Activated CD4-positive, alpha-beta T cell treated with anti-CD3 and anti-CD28 coated beads for 4 hours (primary cell): ENCODE data around the gene ARIH2.
"Not testable (repeated sequence)": the region's sequence is repeated elsewhere in the genome, so short reads cannot be mapped to it uniquely, and the experiment has no call there.

Source experiments
- DNase-seq, 2 donors: peaks; one replicate each; pipeline ENCODE4 v3.0.0-alpha.2; 2020

The ARIH2 gene

DNA sequence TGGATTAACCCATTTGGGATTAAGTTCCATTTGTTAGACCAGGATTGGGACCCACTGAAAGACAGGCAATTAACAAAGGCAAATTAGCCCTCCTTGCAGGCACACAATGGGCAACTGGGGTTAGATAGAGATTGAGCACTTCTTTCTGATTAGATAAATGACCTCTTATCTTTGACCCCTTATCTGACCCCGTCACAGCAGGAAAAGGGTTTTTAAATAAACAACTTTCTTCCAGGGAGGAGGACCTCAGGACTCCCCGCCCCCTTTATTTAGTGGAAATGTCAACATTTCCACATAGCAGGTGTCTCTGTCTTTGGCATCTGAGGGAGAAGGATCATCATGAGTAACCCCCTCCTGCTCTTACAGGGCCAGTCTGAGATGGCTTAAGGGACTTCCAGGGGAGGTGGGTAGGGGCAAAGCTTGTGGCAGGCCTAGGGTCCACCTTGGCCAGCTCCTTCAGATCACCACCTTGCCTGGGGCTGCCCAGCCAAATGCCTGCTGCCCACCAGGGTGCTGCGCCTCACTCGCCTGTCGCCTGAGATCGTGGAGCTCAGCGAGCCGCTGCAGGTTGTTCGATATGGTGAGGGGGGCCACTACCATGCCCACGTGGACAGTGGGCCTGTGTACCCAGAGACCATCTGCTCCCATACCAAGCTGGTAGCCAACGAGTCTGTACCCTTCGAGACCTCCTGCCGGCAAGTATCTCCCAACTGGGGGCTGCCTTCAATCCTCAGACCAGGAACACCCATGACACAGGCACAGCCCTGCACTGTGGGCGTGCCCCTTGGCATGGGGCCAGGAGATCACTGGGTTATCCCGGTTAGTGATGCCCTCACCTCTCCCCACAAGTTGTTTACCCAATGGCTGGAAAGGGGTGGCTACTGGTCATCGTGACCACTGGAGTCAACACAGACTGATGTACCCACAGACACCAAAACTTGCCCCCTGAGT is 86.0 kb downstream of the ARIH2 start:
- no peak for DNase-seq

DNA sequence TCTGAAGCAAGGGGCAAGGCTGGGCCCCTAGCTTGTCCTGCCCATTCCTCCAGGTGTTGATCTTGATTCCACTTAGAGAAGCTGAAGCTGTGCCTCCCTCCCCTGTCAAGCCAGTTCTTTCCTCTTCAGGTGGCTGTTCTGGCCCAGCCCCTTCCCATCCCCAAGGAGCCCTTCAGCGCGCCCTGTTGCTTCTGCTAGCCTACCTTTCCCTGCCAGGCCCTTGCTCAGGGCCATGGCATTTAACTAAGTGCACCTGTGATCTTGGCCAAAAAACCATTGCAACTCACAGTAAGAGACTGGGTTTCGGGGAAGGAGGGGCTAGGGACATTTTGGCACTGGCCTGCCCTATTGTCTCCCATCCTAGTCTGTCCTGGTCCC is 86.7 kb downstream of the ARIH2 start:
- DNase-seq: no peak

- no peak for DNase-seq
These were observed 87.4 kb downstream of the ARIH2 start for GRCh38 chr3:49005998-49006397.

DNA sequence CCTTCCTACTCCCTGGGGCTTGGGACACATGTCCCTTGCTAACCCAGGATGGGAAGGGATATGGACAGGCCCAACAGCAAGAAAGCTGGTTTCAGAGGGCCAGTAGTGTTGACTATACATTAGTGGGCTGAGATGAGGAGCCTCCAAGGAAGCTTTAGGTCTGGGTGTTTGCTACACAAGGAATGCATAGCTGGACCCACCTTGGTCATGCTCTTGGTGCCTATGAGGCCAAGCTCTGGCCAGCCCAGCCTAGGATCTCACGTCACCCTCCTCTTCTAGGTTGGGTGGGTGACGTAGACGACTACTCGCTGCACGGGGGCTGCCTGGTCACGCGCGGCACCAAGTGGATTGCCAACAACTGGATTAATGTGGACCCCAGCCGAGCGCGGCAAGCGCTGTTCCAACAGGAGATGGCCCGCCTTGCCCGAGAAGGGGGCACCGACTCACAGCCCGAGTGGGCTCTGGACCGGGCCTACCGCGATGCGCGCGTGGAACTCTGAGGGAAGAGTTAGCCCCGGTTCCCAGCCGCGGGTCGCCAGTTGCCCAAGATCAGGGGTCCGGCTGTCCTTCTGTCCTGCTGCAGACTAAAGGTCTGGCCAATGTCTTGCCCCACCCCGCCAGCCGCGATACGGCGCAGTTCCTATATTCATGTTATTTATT is 87.9 kb downstream of the ARIH2 start:
- no peak for DNase-seq

DNA sequence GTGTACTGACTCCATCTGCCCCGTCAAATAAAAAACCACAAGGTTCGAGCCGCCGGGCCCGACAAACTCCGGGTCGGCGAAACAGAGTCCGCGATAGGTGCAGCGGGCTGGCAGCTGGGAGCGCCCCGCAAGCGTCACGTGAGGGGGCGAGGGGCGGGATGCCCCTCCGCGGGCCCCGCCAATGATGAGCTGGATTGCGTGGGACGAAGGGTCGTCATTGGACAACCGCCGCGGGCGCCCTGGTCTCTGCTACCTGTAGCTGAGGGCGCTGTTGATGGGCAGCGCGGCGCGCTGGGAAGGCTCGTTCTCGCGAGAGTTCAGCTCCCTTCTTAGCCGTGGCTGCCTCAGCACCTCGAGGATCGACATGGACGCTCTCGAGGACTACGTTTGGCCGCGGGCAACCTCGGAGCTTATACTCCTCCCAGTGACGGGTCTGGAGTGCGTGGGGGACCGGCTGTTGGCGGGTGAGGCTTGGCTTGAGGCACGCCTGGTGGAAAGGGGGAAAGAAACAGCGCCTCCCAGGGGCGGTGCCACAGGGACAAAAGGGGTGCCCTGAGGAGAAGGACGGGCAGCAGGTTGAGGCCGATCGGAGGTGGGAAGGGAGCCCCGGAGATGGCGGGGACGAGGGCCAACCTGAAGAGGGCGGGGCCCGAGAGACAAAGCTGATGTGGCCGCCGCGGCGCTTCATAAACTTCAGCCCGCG is 88.6 kb downstream of the ARIH2 start, which contains the start of gene WDR6:
Gene WDR6, plus strand, starts transcription at position 324 of the 703 bp plus-strand sequence. Its CDS starts 41 bp downstream, at position 365.
- peak; percentile 96 to 97 for DNase-seq

DNA sequence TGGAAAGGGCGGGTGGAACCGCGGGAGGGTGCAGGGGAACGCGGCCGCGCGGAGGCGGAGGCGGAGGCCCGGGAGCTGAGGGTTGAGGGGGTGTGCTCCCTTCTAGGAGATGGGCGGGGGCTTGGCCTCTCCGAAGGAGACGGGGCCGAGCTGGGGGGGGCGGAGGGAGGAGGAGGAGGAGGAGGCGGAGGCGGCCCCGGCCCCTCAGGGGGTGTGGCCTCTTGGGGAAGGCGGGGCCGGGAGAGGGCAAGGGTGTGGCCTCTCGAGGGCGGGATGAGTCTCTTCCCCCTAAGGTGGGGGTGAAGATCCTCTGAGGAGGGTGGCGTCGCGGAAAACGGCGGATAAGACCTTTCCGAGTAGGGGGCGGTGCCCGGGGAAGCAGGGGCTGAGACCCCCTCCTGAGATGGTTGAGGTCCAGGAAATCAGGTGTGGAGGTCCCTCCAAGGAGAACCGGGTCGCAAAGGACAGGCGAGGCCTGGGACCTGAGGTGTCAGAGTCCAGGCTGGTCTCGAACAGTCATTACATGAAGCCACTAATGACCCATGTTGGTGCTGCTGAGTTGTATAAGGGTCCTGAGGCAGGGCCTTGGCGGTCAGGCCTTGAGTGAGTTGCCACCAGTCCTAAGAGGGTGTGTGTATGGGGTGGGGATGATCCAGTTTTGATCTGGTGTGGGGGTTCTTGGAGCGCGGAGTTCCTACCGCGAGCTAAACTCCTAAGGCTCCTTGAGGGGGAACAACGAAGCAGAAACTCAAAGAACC is 89.3 kb downstream of the ARIH2 start:
- peak; percentile 93 to 95 for DNase-seq

DNA sequence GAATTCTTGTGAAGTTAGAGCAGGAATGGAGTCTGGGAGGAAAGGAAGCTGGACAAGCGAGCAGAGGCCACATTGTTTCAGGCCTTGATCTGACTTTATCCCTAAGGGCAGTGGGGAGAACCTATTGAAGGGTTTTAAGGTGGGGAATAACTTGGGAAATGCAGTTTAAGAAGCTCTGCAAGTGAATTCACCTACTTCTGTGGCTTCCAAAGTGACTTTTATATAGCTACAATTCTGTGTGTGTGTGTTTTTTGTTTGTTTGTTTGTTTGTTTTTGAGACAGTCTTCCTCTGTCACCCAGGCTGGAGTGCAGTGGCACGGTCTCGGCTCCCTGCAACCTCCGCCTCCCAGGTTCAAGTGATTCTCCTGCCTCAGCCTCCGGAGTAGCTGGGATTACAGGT is 90.0 kb downstream of the ARIH2 start:
- DNase-seq: not testable (repeated sequence)

DNA sequence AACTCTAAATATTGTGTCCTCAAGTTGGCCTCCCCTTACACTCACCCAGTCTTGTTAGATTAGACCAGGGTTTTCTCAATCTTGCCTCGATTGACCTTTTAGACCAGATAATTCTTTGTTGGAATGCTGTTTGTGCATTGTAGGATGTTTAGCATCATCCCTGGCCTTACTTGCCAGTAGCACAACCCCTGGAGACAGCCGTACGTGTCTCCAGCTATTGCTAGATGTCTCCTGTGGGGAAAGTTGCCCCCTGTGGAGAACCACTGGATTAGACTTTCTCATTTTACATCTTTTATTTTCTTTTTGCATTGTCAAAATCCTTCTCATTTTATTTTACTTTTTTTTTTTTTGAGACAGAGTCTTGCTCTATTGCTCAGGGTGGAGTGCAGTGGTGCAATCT is 90.8 kb downstream of the ARIH2 start:
- DNase-seq: no peak

- no peak for DNase-seq
These were observed 93.9 kb downstream of the ARIH2 start for GRCh38 chr3:49012441-49013017.

DNA sequence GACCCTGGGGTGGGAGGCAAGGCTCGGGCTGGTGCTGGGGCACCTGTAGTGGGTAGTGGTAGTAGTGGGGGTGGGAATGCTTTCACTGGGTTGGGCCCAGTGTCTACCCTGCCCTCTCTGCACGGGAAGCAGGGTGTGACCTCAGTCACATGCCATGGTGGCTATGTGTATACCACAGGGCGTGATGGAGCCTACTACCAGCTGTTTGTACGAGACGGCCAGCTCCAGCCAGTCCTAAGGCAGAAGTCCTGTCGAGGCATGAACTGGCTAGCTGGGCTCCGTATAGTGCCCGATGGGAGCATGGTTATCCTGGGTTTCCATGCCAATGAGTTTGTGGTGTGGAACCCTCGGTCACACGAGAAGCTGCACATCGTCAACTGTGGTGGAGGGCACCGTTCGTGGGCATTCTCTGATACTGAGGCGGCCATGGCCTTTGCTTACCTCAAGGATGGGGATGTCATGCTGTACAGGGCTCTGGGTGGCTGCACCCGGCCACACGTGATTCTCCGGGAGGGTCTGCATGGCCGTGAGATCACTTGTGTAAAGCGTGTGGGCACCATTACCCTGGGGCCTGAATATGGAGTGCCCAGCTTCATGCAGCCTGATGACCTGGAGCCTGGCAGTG is 94.6 kb downstream of the ARIH2 start:
- no peak for DNase-seq

GRCh38 chr3:49013738-49014660 is 95.4 kb downstream of the ARIH2 start:
- DNase-seq: peak; percentile 44 to 52

DNA sequence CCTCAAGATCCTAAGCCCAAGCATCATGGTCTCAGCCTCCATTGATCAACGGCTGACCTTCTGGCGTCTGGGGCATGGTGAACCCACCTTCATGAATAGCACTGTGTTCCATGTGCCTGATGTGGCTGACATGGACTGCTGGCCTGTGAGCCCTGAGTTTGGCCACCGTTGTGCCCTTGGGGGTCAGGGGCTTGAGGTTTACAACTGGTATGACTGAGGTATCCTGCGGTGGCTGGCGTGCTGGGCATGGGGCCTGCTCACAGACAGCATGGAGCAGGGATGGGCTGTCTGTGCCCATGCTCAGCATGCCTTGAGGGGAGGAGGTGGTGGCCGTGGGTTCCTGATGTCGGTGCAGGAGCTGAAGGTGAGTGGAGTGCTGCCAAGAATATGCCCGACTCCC is 96.4 kb downstream of the ARIH2 start:
- no peak for DNase-seq

DNA sequence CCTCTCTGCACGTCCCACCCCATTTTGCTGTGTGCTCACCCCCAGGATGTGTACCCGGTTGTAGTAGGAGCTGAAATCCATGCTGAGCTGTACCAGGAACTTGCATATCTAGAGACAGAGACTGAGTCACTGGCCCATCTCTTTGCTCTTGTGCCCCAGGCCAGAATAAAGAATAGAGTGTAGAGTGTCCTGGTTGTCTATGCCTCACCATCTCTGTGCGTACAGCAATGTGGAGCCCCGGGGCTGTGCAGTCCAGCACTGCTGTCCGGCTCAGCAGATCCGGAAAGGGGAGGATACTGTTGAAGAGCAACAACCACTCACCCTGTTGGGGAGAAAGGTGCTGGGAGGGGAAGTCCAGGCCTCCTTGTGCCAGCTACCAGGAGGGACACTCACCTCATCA is 97.1 kb downstream of the ARIH2 start:
- DNase-seq: no peak

- no peak for DNase-seq
These were observed 98.0 kb downstream of the ARIH2 start for GRCh38 chr3:49016414-49017228.

GRCh38 chr3:49017229-49017970 is 98.8 kb downstream of the ARIH2 start:
- DNase-seq: no peak

DNA sequence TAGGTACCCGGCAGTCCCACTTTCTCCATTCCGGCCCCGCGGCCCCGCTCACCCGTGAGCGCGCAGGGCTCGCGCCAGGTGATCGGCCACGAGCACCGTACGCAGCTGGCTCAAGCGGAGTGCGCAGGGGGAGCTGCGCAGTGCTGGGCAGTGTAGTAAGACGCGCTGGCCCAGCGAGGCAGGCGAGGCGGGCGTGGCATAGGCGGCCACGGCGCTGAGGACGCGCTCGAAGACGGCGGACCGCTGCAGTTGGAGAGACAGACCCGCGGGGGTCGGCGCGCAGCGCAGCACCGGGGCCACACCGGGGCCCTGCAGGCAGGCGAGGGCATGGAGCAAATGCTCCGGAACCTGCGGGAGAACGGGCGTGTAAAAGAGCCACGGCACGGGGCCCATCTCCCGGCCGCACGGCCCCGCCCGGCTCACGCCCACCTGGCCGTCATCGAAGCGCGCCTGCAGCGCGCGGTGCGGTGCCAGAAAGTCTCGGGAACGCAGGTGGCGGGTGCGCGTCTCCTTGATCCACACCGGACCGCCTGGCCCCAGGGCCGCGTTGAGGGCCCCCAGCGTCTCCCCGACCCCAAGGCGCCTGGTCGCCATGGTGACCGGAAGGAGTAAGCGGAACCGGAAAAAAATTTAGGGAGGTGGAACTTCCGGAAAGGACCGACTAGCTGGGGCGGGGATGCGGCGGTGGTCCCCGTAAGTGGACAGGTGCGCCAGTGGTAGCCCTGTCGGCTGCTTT is 99.5 kb downstream of the ARIH2 start, which contains the start of gene DALRD3:
Gene DALRD3, minus strand, starts transcription at position 610 of the 736 bp plus-strand sequence. Its CDS starts 16 bp downstream, at position 594.
- DNase-seq: peak; percentile 44 to 52

- DNase-seq: no peak
These were observed 100.0 kb downstream of the ARIH2 start for GRCh38 chr3:49018707-49019006.

GRCh38 chr3:49019941-49020329 is 101.3 kb downstream of the ARIH2 start:
- no peak for DNase-seq
